Measurements from ENCODE around the gene RCSD1.

Gene RCSD1

GRCh38 chr1:167690053-167690452 lies 60.0 kb downstream of the RCSD1 start:
- no peak for DNase-seq (ENCODE audit: low read depth, low spot score)

GRCh38 chr1:167693425-167694045 lies 63.5 kb downstream of the RCSD1 start:
- DNase-seq (ENCODE audit: low read depth, low spot score) = no peak

GRCh38 chr1:167694691-167695090 lies 64.7 kb downstream of the RCSD1 start:
- DNase-seq (ENCODE audit: low read depth, low spot score) = no peak

DNA sequence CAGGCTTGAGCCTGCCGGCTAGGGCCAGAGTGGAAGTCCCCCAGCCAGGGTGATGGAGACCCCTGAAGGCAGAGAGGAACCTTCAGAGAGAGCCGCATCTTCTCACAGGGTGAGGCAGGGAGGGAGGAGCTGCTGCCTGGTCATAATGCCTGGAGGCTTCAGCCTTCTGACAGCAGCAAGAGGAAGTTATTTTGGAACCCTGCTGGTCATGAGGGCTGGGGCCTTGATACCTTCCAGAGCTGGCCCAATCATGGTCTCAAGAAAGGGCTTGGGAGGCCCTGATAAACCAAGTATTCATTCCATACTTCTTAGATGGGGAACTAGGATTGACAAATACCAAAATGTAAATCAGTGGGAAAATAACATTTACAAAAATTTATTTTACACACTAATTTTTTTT lies 65.1 kb downstream of the RCSD1 start:
- no peak for DNase-seq (ENCODE audit: low read depth, low spot score)

- no peak for DNase-seq (ENCODE audit: low read depth, low spot score)
Measured at GRCh38 chr1:167695756-167696561, 65.9 kb downstream of the RCSD1 start.

DNA sequence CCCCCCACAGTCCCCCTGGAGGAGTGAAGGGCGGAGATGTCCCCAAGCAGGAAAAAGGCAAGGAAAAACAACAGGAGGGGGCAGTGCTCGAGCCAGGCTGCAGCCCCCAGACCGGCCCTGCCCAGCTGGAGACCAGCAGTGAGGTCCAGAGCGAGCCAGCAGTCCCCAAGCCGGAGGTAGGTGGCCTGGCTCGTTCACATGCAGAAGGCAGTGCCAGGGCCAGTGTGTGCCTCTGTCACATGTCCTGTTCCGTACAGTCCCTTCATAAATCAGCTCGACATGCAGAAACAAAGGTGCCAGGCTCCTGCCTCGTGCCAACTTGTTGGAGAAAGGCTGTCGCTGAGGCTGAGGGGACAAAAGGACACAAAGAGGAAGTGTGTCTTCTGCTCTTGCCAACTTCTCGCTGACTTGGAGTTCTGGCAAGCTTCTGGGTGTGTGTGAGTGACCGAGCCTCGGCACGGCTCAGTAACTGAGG lies 67.7 kb downstream of the RCSD1 start:
- no peak for DNase-seq (ENCODE audit: low read depth, low spot score)

DNA sequence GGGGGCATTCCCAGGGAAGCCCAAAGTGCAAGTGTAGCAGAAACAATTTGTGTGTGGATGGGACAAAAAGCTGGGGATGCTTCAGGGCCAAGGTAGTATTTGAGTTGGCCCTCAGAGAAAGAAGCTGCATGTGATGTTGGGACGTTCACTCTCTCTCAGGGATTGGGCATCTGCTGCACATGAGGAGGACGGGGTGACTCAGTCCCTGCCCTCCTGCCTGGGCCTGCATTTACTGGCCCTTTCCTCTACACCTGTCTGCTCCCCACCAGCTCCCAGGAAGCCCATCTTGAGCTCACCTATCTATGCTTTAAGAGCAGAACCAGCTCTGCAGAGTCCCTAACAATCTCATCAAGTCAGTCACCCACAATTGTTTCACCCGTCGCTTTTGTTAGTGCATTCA lies 68.3 kb downstream of the RCSD1 start:
- no peak for DNase-seq (ENCODE audit: low read depth, low spot score)

GRCh38 chr1:167701510-167701909 lies 71.5 kb downstream of the RCSD1 start:
- DNase-seq (ENCODE audit: low read depth, low spot score) = no peak

- DNase-seq (ENCODE audit: low read depth, low spot score) = no peak
Measured at GRCh38 chr1:167703557-167703956, 73.5 kb downstream of the RCSD1 start.

GRCh38 chr1:167704715-167705114 lies 74.7 kb downstream of the RCSD1 start:
- DNase-seq (ENCODE audit: low read depth, low spot score) = no peak

DNA sequence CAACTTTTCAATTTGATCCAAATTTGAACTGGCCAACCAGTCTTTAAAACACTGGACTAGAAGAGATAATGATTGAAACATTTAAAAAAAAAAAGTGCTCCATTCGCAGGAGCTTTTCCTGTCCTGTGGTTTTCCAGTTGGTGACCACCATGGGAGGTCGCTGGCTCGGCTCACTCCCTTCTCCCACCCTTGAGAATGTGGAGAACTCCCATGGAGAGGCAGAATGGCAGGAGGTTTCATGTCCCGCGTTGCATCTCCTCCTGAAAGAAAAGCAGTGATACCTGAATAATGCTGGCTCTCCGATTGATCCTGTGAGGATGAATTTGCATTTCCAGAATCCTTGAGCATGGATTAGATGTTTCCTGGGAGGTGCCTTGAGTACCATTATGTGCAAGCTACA lies 75.2 kb downstream of the RCSD1 start:
- DNase-seq (ENCODE audit: low read depth, low spot score) = no peak

- no peak for DNase-seq (ENCODE audit: low read depth, low spot score)
Measured at GRCh38 chr1:167706363-167706762, 76.3 kb downstream of the RCSD1 start.

GRCh38 chr1:167706931-167707877 lies 77.2 kb downstream of the RCSD1 start:
- DNase-seq (ENCODE audit: low read depth, low spot score) = no peak

- no peak for DNase-seq (ENCODE audit: low read depth, low spot score)
Measured at GRCh38 chr1:167707942-167708341, 77.9 kb downstream of the RCSD1 start.

DNA sequence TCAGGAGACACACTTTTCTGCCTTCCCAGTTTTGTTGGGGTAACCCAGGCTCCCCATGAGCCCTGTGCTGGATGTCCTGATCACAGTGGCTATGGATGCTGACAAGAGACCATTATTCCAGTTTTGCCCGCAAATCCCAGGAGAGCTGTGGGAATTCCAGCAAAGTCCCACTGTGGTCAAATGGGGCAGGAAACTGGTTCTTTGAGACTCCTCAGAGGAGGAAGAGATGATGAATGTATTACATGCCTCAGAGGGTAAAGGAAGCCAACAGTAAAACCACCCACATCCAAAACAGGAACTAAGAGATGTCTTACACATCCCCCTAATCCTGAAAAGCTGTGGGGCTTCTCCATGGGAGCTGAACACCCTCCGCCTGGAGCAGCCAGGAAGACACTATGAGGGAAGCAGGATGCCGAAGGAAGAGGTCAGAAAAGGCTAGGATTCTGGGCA lies 78.9 kb downstream of the RCSD1 start:
- no peak for DNase-seq (ENCODE audit: low read depth, low spot score)

GRCh38 chr1:167710836-167711235 lies 80.8 kb downstream of the RCSD1 start:
- DNase-seq (ENCODE audit: low read depth, low spot score) = no peak

- DNase-seq (ENCODE audit: low read depth, low spot score) = no peak
Measured at GRCh38 chr1:167711797-167712196, 81.8 kb downstream of the RCSD1 start.

DNA sequence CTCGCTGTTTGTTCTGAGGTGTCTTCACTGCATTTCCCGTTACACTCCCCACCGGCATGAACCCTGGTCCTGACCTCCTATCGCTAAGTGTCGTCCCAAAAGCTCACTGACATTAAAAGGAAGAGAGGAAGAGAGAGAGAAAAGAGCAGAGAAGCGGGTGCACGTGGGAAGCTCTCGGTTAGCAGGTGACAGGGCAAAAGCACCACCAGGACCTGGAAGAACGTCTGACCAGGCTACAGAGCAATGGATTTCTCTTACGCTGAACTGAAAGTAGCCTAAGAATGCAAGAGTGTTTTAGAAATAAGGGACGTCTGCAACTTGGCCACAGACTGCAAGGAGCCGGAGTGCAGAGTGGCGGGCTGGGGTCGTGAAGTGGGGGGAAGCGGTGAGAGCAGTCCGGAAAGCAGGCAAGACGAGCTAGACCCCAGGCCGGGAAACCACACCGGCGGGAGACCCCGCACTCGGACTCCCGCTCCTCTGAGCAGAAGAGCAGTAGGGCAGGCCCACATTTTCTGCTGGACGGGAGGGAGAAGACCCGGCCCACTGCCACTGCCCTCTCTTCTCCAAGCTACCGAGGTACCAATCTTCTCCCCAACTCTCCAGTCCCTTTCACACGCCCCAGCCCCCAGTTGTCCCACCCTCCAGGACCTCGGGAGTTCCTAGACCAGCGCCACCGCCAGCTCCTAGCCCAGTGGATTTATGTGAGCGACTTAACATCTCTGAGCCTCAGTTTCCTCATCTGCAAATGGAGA lies 83.5 kb downstream of the RCSD1 start:
- DNase-seq (ENCODE audit: low read depth, low spot score) = no peak

- DNase-seq (ENCODE audit: low read depth, low spot score) = peak; percentile 13
Measured at GRCh38 chr1:167714098-167714438, 84.0 kb downstream of the RCSD1 start.

- DNase-seq (ENCODE audit: low read depth, low spot score) = peak; percentile 57
Measured at GRCh38 chr1:167714439-167715156, 84.6 kb downstream of the RCSD1 start.

Measured in smooth muscle cell of the brain vasculature (primary cell).